Colon (tissue), 2 donors: ENCODE data around the gene LMNTD2.

Source experiments
- FAIRE-seq: peaks from 2 replicates; lab custom pipeline; 2012; peaks lifted over from hg19 to GRCh38; lab: Jason Lieb, UNC
- donor health status: control.
- donor health status: control.

The LMNTD2 gene

GRCh38 chr11:567011-567628 is 6.6 kb upstream of the LMNTD2 start:
- FAIRE-seq: no peak

- no peak for FAIRE-seq
Measured at GRCh38 chr11:565921-566509, 5.5 kb upstream of the LMNTD2 start.

GRCh38 chr11:563812-564578 is 3.5 kb upstream of the LMNTD2 start:
- FAIRE-seq: no peak

GRCh38 chr11:563066-563811 is 2.7 kb upstream of the LMNTD2 start:
- FAIRE-seq: no peak

- FAIRE-seq: no peak
Measured at GRCh38 chr11:562046-562645, 1.6 kb upstream of the LMNTD2 start.

- no peak for FAIRE-seq
Measured at GRCh38 chr11:561148-562003, 838 bp upstream of the LMNTD2 start.

- FAIRE-seq: no peak
Measured at GRCh38 chr11:559712-560304, 730 bp downstream of the LMNTD2 start.

GRCh38 chr11:559020-559620 is 1.4 kb downstream of the LMNTD2 start:
- no peak for FAIRE-seq

- FAIRE-seq: no peak
Measured at GRCh38 chr11:558503-558902, 2.0 kb downstream of the LMNTD2 start.

- FAIRE-seq: no peak
Measured at GRCh38 chr11:557328-558132, 3.0 kb downstream of the LMNTD2 start.

- no peak for FAIRE-seq
Measured at GRCh38 chr11:556662-557256, 3.8 kb downstream of the LMNTD2 start.

GRCh38 chr11:555780-556661 is 4.5 kb downstream of the LMNTD2 start:
- FAIRE-seq: no peak

- FAIRE-seq: no peak
Measured at GRCh38 chr11:555227-555779, 5.2 kb downstream of the LMNTD2 start.

- FAIRE-seq: no peak
Measured at GRCh38 chr11:554428-555226, 5.9 kb downstream of the LMNTD2 start.

- no peak for FAIRE-seq
Measured at GRCh38 chr11:553988-554340, 6.6 kb downstream of the LMNTD2 start.

- FAIRE-seq: no peak
Measured at GRCh38 chr11:553083-553987, 7.2 kb downstream of the LMNTD2 start.
